ENCODE data around the gene TSPAN4. TPM values are rescaled to one million over a fixed set of nuclear protein-coding genes. Genes with fewer than 3 reads are reported as not detected.
A peak's percentile ranks its signal among the peaks of the same experiment; 100 is the strongest.

Gene TSPAN4
- total and polyA plus RNA-seq, 10 of the 15 experiments (the other 5 are each of a cell fraction or from before 2014, with no cell fraction given): 0.37 to 14.0 (median 8.5) TPM; not detected in 1

DNA sequence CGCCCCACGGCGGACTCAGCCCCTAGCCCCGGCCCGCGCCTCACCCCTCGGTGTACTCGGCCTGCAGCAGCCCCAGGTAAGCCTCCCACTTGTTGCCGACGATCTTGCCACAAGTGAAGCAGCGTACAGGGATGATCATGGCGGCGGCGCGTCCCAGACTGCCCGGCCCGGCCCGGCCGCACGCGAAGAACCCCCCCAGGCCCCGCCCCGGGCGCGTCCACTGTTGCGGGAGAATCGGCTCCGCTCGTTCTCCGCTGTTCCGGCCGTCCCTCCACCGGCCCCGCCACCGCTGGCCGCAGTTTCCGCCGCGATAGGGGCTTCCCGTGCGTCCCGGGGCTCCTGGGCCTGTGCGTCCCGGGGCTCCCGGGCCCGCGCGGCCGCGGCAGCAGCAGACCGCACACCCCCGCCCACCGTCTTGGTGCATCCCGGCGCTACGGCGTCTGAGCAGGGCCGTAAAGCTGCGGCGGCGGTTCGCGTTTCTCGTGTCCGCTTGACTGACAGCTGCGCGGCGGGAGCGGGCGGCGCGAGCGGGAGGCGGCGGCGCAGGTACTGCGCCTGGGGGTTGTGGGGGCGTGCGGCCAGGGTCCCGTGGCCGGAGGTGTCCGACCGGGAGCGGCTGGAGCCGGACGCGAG lies at the start of gene TSPAN4, which contains the start of gene POLR2L (continued):
- TF ChIP-seq KDM1A (IDR thresholded peaks at IDR 0.05; ENCODE audit: borderline replicate concordance) (no peak), TAF1 (IDR thresholded peaks at IDR 0.05; ENCODE audit: borderline replicate concordance, low read depth, low read length) (peak; percentile 95), MEF2A (IDR thresholded peaks at IDR 0.05; ENCODE audit: insufficient read depth, low read depth, low read length) (no peak), NBN (IDR thresholded peaks at IDR 0.05) (no peak), JUND (IDR thresholded peaks at IDR 0.05; ENCODE audit: low read depth, low read length) (peak; percentile 99), NR2F1 (conservative IDR thresholded peaks at IDR 0.05) (peak; percentile 79), CHD1 (IDR thresholded peaks at IDR 0.05; ENCODE audit: low read depth, low read length) (peak; percentile 98), ZNF217 (IDR thresholded peaks at IDR 0.05) (peak; percentile 74; the same call in 1 of the 2 replicates), SMAD5 (IDR thresholded peaks at IDR 0.05; ENCODE audit: low read depth) (peak; percentile 92), POLR2A (IDR thresholded peaks at IDR 0.05; ENCODE audit: low read depth, low read length) (peak; percentile 100), TCF3 (IDR thresholded peaks at IDR 0.05; ENCODE audit: borderline replicate concordance, insufficient read depth, low read depth, low read length) (peak; percentile 86), TARDBP (IDR thresholded peaks at IDR 0.05; ENCODE audit: borderline replicate concordance) (no peak), CEBPB (IDR thresholded peaks at IDR 0.05; ENCODE audit: borderline replicate concordance in 1 of 2, low read depth in 2 of 2, low read length in 2 of 2) (no peak), SMARCA5 (IDR thresholded peaks at IDR 0.05) (peak; percentile 74; the same call in 1 of the 2 replicates), RUNX3 (IDR thresholded peaks at IDR 0.05; ENCODE audit: low read length) (peak; percentile 88), ATF7 (IDR thresholded peaks at IDR 0.05; ENCODE audit: low read depth) (peak; percentile 96), NFYA (IDR thresholded peaks at IDR 0.05; ENCODE audit: borderline replicate concordance, low read depth, low read length) (no peak), KLF5 (IDR thresholded peaks at IDR 0.05; ENCODE audit: partially characterized antibody) (peak; percentile 100), BRCA1 (IDR thresholded peaks at IDR 0.05; ENCODE audit: low read depth, low read length) (no peak), ZNF207 (IDR thresholded peaks at IDR 0.05; ENCODE audit: borderline replicate concordance) (peak; percentile 100), MEF2B (IDR thresholded peaks at IDR 0.05; ENCODE audit: partially characterized antibody, poor library complexity, severe bottlenecking) (peak; percentile 41), ASH2L (IDR thresholded peaks at IDR 0.05; ENCODE audit: borderline replicate concordance, low read depth) (no peak), TBL1XR1 (IDR thresholded peaks at IDR 0.05; ENCODE audit: low read depth, low read length) (0 out of 2 replicates have a peak, but pooled peaks have one; percentile 7), SREBF1 (IDR thresholded peaks at IDR 0.05; ENCODE audit: low read length) (peak; percentile 95), ZSCAN29 (IDR thresholded peaks at IDR 0.05) (0 out of 2 replicates have a peak, but pooled peaks have one; percentile 48)
- TF ChIP-seq, protein P1, sequence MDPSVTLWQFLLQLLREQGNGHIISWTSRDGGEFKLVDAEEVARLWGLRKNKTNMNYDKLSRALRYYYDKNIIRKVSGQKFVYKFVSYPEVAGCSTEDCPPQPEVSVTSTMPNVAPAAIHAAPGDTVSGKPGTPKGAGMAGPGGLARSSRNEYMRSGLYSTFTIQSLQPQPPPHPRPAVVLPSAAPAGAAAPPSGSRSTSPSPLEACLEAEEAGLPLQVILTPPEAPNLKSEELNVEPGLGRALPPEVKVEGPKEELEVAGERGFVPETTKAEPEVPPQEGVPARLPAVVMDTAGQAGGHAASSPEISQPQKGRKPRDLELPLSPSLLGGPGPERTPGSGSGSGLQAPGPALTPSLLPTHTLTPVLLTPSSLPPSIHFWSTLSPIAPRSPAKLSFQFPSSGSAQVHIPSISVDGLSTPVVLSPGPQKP (IDR thresholded peaks at IDR 0.05; ENCODE audit: low read depth, low read length): no peak; the same call in 1 of the 2 replicates
- TF ChIP-seq, protein P2, sequence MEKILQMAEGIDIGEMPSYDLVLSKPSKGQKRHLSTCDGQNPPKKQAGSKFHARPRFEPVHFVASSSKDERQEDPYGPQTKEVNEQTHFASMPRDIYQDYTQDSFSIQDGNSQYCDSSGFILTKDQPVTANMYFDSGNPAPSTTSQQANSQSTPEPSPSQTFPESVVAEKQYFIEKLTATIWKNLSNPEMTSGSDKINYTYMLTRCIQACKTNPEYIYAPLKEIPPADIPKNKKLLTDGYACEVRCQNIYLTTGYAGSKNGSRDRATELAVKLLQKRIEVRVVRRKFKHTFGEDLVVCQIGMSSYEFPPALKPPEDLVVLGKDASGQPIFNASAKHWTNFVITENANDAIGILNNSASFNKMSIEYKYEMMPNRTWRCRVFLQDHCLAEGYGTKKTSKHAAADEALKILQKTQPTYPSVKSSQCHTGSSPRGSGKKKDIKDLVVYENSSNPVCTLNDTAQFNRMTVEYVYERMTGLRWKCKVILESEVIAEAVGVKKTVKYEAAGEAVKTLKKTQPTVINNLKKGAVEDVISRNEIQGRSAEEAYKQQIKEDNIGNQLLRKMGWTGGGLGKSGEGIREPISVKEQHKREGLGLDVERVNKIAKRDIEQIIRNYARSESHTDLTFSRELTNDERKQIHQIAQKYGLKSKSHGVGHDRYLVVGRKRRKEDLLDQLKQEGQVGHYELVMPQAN (conservative IDR thresholded peaks at IDR 0.05): peak; percentile 92
- TF ChIP-seq, protein P3, sequence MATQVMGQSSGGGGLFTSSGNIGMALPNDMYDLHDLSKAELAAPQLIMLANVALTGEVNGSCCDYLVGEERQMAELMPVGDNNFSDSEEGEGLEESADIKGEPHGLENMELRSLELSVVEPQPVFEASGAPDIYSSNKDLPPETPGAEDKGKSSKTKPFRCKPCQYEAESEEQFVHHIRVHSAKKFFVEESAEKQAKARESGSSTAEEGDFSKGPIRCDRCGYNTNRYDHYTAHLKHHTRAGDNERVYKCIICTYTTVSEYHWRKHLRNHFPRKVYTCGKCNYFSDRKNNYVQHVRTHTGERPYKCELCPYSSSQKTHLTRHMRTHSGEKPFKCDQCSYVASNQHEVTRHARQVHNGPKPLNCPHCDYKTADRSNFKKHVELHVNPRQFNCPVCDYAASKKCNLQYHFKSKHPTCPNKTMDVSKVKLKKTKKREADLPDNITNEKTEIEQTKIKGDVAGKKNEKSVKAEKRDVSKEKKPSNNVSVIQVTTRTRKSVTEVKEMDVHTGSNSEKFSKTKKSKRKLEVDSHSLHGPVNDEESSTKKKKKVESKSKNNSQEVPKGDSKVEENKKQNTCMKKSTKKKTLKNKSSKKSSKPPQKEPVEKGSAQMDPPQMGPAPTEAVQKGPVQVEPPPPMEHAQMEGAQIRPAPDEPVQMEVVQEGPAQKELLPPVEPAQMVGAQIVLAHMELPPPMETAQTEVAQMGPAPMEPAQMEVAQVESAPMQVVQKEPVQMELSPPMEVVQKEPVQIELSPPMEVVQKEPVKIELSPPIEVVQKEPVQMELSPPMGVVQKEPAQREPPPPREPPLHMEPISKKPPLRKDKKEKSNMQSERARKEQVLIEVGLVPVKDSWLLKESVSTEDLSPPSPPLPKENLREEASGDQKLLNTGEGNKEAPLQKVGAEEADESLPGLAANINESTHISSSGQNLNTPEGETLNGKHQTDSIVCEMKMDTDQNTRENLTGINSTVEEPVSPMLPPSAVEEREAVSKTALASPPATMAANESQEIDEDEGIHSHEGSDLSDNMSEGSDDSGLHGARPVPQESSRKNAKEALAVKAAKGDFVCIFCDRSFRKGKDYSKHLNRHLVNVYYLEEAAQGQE (IDR thresholded peaks at IDR 0.05; ENCODE audit: low read depth, low read length): no peak
